Stimulated activated CD8-positive, alpha-beta memory T cell treated with anti-CD3 and anti-CD28 coated beads, Interleukin-7, amount 100 ng/mL, for 1 hour (primary cell): Measurements from ENCODE around the gene LRCOL1.

ENCODE experiments used
- DNase-seq, 2 donors: peaks; one replicate each; pipeline ENCODE4 v3.0.0-alpha.2; 2020; ENCODE audit warnings: low read depth in 2 of 2

The LRCOL1 gene

DNA sequence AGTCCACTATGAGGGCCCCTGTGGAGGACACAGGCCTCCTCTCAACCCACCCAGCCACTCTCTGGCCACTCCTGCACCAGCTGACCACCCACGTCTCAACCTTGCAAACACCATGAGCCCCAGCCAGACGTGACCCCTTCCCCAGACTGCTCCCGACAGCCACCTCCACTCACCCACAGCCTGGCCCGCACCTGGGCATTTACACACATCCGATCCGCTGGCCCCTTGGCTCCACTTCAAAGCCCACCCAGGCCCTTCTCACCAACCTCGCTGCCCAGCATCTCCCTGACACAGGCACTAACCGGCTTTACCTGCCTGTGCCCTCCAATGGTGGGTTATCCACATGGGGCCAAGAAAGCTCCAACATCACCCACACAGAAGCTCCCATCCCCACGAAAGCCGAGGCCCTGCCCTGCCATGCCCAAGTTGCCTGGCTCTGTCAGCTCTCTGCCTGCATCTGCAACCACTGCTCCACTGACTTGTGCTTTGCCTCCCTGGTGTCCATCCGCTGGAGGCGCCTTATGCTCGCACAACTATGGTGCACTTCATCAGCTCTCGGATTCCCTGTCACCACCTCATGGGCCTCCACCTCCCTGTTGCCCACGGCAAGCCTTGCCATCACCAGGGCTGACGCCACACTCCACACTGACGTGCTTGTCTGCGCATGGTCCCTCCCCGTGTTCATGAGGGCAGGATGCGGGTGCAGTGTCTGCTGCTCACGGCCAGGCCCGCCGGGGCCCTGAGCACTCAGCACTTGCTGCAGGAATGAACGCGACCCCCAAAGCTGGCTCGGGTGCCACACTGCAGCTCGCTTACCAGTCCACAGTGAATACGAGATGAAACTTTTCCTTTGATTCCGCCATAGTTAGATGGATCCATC lies 24.9 kb upstream of the LRCOL1 start:
- no peak for DNase-seq

DNA sequence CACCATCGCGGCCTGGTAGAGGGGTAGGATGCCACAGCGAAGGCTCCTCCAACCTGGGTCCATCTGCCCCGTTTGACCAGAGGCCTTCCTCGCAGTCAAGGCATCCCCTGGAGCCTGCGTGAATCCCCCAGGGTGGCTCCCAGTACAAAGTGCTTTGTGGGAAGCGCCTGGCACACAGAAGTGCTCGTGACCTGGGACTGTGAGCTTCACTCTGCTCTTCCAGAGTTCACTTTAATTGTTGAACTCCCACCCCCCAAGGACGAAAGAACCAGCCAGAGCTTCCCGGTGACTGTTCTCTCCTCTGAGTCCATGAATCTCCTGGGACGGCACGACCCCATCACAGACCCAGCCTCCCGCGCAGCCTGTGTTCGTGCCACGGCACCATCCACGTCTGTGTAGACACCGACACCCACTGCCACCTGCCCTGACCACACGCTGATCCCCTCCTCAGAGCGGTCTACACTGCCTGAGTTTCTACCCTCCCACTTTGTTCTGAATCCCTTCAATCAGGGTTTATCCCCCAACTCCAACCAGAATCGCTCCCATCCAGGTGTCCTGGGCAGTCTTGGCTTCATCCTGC lies 24.1 kb upstream of the LRCOL1 start:
- no peak for DNase-seq

DNA sequence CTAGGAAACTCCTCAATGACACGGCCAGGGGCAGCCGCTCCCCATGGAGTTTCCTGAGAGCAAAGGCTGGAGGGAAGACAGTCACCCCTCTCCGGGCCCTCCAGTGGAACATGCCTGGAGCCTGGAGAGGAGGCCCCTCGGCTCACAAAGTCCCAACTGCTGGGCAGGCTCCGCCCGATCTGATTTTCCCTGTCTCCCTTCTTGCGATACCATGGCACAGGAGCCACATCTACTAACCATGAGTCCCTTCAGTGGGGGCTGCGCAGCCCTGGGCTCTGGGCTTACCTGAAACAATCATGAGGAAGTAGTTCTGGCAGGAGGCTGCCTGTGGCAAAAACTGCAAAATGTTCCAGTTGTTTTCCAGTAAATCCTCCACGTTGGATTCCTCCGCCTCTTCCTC lies 23.5 kb upstream of the LRCOL1 start:
- no peak for DNase-seq

DNA sequence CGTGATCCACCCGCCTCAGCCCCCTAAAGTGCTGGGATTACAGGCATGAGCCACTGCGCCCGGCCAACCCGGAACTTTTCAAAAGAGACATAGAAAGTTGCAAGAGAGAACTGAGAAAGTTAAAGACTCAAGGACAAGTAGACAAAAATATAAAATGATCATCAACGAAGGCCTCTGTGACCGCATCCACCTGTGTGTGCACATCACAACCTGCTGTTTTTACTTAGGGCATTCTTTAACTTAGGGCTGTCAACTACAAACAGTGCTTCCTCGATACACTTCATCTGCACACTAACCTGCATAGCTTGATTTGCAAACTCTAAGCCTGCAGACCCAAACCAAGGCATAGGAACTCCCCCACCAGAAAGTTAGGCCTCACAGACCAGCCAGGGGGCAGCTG lies 23.0 kb upstream of the LRCOL1 start:
- no peak for DNase-seq

DNA sequence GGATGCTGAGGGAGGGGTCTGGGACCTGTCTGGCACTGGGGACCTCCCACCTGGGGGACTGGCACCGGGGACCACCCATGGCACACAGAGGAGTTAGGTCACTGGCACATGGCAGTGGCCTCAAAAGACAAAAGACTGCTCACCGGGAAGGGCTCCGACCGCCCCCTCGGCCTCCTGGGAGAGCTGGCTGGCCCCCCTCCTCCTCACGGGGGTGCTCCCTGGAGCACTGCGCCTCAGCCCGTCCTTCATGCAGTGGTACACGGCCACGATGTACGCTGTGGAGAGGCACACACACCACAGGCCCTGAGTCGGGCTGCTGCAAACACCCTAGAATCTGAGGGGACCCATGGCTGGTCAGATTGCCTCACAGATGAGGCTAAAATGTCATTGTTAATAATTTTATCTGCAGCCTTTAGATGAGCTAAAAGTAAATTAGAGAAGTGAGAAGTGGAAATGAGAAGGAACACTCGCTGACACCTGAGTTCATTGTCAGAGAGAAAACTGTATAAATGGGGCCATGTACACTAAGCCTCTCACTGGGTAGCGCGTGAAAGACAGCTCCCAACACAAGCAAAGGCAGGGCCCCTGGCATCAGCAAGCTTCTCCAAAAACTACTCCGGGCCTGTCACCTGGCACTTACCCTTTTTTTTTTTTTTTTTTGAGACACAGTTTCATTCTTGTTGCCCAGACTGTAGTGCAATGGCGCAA lies 22.3 kb upstream of the LRCOL1 start:
- no peak for DNase-seq

DNA sequence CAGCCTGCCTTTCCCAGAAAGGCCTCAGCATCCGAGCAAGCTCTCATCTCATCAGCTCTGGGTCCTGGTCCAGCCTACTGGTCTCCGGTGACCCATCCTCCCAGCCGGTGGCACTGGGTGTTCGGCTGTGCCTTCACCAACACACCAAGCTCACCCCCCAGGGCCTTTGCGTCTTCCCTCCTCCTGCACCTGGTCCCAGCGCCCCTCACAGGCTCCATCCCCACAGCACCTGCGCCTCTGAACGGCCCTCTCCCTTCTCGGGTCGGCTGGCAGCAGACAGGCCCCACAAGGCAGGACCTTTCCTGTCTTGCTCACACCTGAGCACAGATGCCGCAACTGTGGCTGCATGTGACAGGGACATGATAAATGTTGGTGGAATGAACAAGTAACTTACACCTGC lies 21.3 kb upstream of the LRCOL1 start:
- DNase-seq: no peak

DNA sequence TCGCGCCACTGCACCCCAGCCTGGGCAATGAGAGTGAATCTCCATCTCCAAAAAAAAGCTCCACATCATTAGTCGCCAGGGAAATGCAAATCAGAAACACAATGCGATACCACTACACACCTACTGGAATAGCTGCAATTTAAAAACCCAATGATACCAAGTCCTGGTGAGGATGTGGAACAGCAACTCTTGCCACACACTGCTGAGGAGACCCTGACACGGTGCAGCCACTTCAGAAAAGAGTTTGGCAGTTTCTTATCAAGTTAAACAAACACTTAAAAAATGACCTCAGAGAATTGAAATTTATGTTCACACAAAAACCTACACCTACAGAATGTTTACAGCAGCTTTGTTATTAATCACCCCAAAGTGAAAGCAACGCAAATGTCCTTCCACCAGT lies 20.3 kb upstream of the LRCOL1 start:
- no peak for DNase-seq

DNA sequence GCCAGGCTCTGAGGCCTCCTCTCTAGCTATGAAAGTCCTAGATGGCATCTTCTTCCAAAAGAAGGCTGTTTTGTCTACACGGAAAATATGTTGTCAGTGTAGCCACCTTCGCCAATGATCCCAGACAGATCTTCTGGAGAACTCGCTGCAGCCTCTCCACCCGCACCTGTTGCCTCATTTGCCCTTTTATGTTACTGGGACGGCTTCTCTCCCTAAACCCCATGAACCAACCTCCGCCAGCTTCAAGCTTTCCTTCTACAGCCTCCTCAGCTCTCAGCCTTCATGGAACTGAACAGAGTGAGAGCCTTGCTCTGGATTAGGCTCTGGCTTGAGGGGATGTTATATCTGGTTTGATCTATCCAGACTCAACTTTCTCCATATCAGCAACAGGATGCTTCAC lies 18.9 kb upstream of the LRCOL1 start:
- DNase-seq: no peak

DNA sequence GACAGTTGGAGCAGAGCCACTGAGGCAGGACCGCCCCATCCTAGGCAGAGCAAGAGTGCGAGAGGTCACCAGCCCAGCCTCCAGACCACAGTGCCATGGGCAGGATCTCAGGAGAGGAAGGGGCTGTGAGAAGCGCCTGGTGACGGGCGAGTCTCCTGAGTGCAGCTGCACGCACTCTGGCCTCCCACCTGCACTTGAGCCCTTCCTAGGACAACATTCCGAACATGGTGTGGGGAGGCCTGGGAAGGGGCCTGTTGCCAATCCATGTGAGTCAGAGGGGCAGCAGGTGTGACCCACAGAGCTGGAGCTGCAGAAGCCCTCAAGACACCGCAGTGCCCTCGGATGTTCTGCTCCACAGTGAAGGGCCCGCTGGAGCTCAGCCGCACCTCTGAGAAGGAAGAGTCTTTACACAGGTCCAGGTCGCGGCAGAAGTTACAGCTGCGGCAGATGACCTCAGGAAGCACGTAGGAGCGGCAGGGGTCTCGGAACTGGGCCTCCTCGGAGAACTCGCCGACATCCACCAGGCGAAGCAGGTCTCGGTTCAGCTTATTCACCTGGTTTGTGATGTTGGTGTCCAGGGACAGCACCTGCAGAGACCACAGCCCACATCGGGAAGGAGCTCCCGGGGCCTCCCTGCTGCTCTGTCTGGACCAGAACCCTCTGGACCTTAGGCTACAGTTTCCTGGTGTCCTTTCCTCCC lies 15.5 kb upstream of the LRCOL1 start:
- no peak for DNase-seq

DNA sequence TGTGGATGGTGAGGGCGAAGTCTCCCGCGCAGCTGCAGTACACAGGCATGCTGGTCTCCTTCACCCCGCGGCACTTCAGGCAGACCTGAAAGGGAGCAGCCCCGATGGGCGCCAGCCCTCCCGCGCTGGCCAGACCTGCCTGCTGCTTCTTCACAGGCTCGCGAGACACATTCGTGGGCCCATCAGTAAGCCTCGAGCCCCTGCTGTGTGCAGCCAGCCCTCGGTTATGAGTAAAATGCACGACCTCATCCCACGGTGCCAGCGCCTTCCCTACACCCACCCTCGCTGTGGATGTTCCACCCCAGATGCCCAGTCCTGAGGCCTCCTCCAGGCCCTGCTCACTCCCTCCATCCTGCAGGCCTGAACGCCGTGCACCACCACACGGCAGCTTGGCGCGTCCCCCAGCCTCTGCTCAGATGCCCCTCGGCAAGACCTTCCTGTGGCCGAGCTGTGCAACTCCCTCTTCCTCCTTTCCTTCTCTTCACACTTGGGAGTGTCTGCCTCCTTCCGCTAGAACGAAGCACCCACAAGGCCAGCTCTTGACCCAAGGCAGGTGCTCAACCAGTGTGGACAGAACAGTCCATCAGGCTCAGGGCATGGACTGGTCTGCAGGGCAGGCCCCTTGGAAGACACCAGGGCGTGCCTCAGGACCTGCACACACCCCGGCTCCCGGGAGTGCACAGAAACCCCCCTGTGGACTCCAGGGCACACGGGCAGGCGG lies 14.7 kb upstream of the LRCOL1 start:
- DNase-seq: no peak

DNA sequence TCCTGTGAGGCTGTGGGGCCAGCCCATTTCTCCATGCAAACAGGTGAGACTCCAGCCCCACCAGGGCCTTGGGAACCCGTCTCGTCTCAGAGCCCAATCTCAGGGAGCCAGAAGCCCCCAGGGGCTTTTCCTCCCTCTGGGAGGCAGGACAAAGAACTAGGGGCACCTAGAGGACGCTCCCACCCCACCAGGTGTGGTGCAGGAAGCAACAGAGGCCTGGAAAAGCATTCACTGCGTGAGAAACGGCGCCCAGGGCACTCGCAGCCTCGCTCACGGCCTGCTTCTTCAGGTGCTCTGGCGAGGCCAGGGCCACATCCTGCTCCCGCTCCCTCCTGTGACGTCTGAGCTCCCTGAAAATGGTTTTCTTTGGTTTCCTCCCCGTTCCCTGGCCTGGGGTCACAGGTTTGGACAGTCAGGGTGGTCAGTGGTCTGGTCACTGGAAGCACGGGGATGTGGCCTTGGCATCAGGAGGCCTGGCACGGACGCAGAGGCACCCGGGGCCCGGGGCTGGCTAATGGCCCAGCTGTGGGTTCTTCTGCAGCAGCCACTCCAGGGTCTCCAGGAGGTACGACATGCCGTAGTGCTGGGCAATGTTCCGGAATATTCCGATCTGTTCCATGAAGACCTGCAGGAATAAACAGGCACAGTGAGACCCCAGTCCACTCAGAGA lies 13.9 kb upstream of the LRCOL1 start:
- no peak for DNase-seq

DNA sequence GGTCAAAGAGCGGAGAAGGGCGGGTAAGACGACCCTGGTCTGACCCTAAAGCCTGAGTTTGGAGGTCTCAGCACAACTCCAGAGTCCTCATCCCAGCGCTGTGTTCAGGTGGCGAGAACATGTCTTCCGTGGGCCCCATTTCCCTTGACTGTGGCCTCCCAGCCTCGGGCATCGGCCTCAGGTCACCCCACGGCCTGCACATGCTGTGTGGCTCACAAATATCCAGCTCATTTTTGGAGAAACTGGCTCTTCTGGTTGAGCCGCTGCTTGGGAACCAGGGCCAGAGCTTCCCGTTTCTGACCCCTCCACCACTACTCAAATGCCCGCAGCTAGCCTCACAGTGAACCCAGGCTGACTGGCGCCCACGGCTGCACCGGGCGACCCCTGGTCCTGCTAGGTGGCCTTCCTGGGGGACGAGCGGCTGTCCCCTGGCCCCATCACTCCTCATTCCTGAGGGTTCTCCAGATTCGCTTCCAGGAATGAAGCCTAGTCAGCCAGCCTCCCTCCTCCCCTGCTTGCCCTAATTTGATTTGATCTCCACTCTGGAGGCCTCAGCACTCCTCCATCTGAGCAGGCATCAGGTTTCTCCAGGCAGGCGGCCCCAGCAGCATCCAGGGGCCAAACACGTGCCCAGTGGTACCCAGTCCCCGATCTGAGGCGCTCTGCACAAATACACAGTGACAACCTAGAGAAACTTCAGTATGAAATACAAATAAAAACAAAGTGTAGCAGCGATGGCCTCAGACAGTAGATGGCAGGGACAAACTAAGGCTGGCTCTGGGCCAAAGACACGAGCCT lies 12.9 kb upstream of the LRCOL1 start:
- no peak for DNase-seq

DNA sequence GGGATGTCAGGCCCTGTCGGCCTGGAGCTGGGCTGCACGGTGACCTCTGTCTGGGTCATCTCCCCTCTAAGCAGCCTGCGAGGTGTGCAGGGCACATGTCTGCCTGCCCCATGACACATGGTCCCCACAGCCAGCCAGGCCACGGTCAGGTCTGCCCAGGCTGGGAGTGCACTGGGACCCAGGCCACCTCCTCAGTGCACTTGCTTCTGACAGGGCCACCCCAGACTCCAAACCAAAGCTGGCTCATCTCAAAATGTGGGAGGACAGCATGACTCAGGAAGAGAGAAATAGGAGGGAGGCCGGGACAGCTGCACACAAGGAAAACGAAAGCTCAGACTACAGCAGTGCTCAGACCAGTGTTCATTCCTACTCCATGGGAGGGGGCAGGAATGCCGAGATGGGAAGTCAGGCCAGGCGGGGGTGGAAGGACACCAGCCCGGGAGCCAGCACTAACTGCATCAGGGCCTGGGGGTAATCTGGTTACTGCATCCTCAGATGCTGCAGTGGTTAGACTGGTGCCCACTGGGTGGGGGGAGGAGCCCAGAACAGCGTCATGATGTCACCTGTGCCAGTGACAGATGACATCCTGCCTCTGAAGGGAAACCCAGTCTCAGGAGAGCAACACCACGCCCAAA lies 12.2 kb upstream of the LRCOL1 start:
- no peak for DNase-seq

DNA sequence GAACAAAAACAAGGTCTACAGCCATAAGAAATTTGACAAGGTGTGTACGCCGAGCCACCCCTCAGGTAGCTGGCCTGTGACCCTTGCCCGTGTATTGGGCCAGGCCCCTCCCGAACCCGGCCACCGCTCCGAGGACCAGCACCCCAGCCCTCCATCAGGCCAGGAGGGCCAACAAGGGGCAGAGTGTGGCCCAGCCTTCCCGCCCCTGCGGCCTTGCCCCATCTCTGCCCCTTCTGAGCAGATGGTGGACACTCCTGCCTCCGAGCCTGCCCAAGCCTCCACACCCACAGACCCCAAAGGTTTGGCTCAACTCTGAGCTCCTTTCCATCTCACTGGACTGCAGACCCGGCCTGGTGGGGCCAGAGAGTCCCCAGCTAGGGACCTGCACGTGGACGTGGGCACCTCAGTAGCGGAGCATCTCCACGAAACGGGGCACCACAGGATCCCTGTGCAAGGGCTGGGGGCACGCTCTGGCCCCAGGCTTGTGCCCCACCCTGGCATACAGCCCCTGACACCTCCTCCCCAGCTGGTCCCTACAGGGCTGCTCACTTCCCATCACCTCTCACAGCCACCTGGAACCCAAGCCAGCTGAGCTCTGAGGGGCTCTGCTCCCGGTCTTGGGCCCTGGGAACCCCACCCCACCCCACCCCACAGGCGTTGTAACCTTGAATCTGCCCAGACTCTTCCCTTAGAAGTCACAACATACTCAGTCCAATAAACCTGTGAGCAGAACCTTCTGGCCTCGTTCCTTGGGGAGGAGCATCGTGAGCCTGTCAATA lies 11.5 kb upstream of the LRCOL1 start:
- DNase-seq: no peak

DNA sequence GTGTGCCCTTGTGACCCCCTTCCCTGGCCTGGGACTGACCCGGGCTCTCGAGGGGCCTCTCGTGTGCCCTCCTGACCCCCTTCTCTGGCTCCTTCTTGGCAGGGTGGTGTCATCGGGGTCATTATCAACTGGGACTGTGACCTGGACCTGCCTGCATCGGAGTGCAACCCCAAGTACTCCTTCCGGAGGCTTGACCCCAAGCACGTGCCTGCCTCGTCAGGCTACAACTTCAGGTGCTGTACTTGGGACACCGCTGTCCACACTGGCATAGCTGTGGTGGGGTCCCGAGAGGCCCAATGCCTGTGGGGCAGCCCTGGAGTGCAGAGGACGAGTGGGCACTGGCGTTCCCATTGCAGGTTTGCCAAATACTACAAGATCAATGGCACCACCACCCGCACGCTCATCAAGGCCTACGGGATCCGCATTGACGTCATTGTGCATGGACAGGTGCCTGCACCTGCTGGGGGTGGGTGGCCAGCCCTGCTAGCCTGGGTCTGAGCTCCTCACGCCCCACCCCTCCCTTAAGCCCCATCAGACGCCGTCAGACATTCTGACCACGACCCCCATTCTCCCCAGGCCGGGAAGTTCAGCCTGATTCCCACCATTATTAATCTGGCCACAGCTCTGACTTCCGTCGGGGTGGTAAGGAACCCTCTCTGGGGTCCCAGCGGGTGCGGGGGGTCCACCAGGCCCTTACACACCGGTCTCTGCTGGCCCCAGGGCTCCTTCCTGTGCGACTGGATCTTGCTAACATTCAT lies 10.7 kb upstream of the LRCOL1 start:
- no peak for DNase-seq

DNA sequence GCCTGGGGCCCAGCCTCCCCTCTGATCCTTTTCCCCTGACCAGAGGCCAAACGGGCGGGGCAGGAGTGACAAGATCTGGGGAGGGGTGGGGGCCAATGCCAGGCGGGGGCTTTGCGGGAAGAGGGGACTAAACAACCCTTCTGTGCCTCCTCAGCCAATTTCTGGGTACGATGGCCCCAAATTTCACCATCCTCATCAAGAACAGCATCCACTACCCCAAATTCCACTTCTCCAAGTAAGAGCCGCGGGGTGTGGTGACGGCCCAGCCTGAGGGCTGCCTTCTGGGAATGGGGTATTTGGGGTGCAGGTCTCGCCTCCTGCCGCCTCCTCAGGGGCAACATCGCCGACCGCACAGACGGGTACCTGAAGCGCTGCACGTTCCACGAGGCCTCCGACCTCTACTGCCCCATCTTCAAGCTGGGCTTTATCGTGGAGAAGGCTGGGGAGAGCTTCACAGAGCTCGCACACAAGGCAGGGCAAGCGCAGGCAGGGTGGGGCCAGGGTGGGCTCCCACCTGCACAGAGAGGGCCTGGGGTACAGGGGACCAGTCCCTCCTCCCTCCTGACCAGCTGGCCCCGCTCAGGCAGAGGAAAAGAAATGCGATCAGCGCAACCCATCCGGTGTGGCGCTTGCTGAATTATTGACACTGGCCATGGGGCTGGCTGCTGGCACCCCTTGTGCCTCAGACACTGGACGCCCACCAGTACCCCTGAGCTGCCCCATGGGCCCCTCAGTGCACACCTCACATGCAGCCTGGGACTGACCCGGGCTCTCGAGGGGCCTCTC lies 9.9 kb upstream of the LRCOL1 start:
- no peak for DNase-seq

DNA sequence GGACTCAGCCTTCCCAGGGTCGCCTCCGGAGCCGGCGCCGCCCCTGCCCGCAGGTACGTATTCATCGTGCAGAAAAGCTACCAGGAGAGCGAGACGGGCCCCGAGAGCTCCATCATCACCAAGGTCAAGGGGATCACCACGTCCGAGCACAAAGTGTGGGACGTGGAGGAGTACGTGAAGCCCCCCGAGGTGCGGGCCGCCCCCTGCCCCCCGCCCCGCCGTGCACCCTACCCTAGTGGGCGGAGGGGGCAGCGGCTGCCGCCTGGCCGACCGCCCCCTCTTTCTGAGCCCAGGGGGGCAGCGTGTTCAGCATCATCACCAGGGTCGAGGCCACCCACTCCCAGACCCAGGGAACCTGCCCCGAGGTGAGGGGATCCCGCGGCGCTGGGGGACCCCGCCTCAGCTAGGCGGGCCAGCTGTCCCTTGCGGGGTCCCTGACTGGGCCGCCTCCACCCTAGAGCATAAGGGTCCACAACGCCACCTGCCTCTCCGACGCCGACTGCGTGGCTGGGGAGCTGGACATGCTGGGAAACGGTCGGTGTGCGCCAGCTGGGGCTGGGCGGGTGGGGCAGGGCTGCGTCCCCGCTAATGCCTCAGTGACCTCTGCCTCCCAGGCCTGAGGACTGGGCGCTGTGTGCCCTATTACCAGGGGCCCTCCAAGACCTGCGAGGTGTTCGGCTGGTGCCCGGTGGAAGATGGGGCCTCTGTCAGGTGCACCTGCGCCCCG lies 9.2 kb upstream of the LRCOL1 start:
- DNase-seq: no peak
